HepG2 (cell line): ENCODE data around the gene SLC45A1. TPM values are rescaled to one million over a fixed set of nuclear protein-coding genes. Genes with fewer than 3 reads are reported as not detected.

ENCODE experiments used
- ATAC-seq: fragments of 200-7000 bp; cut with Tn5 transposase; 3 replicates; pipeline ENCODE4 v1.9.1; 2020; ENCODE audit warnings: mild to moderate bottlenecking, moderate library complexity
- BruUV-seq: library from RNA; stranded (reverse); fragments of 400-500 nt; replicated peaks from 2 replicates; lab custom pipeline; 2021; lab: Mats Ljungman, UMichigan
- CTCF ChIA-PET: fragments of 300-600 bp; formaldehyde crosslinking; extraction: SDS; loops from one replicate; lab custom pipeline; 2021; ENCODE audit warnings: low total read pairs, inconsistent platforms, low intra/inter-chr PET ratio; lab: Yijun Ruan, JAX
- POLR2A ChIA-PET: fragments of 350-600 bp; sonication (Branson Sonifier 250); formaldehyde crosslinking; loops from one replicate; lab custom pipeline; 2020; ENCODE audit warnings: antibody characterized with exemption, inconsistent platforms; lab: Yijun Ruan, JAX
- DNase-seq: peaks from one replicate; pipeline ENCODE4 v3.0.0-alpha.2; 2015; ENCODE audit warnings: low spot score
- FAIRE-seq: peaks from 3 replicates; lab custom pipeline; 2011; peaks lifted over from hg19 to GRCh38; lab: Jason Lieb, UNC
- H2AFZ ChIP-seq: one replicate; pipeline ENCODE4 v1.6.1; 2011; ENCODE audit warnings: low read length, inconsistent platforms
- H3K27ac ChIP-seq: fragments of 300-600 bp; 3 replicates; pipeline ENCODE4 v1.8.0; 2011; ENCODE audit warnings: mixed run types, mild to moderate bottlenecking, mixed read lengths, low read length, inconsistent platforms; ENCODE audit not compliant: insufficient read depth; ENCODE audit errors: extremely low read length
- H3K27me3 ChIP-seq, 2 experiments: fragments of 200-600 bp in 1 of 2; 2 replicates in 1 of 2; 3 replicates in 1 of 2; pipeline versions ENCODE4 v1.6.0 to v1.8.0; 2011; ENCODE audit warnings: low read length in 2 of 2, mild to moderate bottlenecking in 2 of 2, moderate library complexity in 2 of 2, inconsistent platforms in 1 of 2; ENCODE audit not compliant: insufficient read depth in 2 of 2, control insufficient read depth in 1 of 2
- H3K36me3 ChIP-seq, 2 experiments: fragments of 200-600 bp in 1 of 2; replicated peaks in 1 of 2; 2 replicates in 1 of 2; 3 replicates in 1 of 2; pipeline versions ENCODE4 v1.5.1 to v1.8.0; 2011; ENCODE audit warnings: low read length in 2 of 2, inconsistent platforms in 1 of 2; ENCODE audit not compliant: insufficient read depth in 2 of 2, control insufficient read depth in 1 of 2
- H3K4me1 ChIP-seq: 2 replicates; pipeline ENCODE4 v1.5.1; 2012; ENCODE audit warnings: low read length, inconsistent platforms; ENCODE audit not compliant: insufficient read depth
- H3K4me2 ChIP-seq: 2 replicates; pipeline ENCODE4 v1.6.0; 2011; ENCODE audit warnings: low read depth, low read length, inconsistent platforms
- H3K4me3 ChIP-seq, 3 experiments: fragments of 200-600 bp in 1 of 3; sonication (generic), shearing (Covaris generic) in 1 of 3; replicated peaks in 1 of 3; 2 replicates each; pipeline ENCODE4 v1.5.1; 2011 to 2016; ENCODE audit warnings: low read length in 3 of 3, inconsistent platforms in 2 of 3, low read depth in 2 of 3, mild to moderate bottlenecking in 2 of 3, control low read depth in 1 of 3, mixed read lengths in 1 of 3; ENCODE audit not compliant: insufficient read depth in 1 of 3
- H3K79me2 ChIP-seq: one replicate; pipeline ENCODE4 v1.6.1; 2011; ENCODE audit warnings: low read length, inconsistent platforms; ENCODE audit not compliant: insufficient read depth
- H3K9ac ChIP-seq: 2 replicates; pipeline ENCODE4 v1.6.0; 2011; ENCODE audit warnings: mild to moderate bottlenecking, low read depth, low read length, inconsistent platforms; ENCODE audit not compliant: insufficient read depth
- H3K9me3 ChIP-seq: 2 replicates; pipeline ENCODE4 v1.5.1; 2012; ENCODE audit warnings: mild to moderate bottlenecking, low read length
- H4K20me1 ChIP-seq: 2 replicates; pipeline ENCODE4 v1.6.0; 2011; ENCODE audit warnings: inconsistent platforms, mild to moderate bottlenecking, low read length, moderate library complexity; ENCODE audit not compliant: insufficient read depth
- CEBPG ChIP-seq: IDR thresholded peaks from 2 replicates; pipeline ENCODE4 v1.6.1; 2016
- HNF1B ChIP-seq: sonication (generic); formaldehyde crosslinking; IDR thresholded peaks from 2 replicates; pipeline ENCODE4 v1.5.1; 2020; ENCODE audit warnings: mild to moderate bottlenecking, moderate library complexity, missing genetic modification reagents
- HOXA9 ChIP-seq: sonication (generic); formaldehyde crosslinking; IDR thresholded peaks from 2 replicates; pipeline ENCODE4 v1.8.1; 2022; ENCODE audit warnings: missing genetic modification reagents, mild to moderate bottlenecking, moderate library complexity, borderline replicate concordance
- MAFF ChIP-seq: IDR thresholded peaks from 2 replicates; pipeline ENCODE4 v1.6.1; 2011; ENCODE audit warnings: low read depth, low read length, improper control_type of control experiment
- NFE2 ChIP-seq: sonication (generic); formaldehyde crosslinking; IDR thresholded peaks from 2 replicates; pipeline ENCODE4 v1.4.0; 2020; ENCODE audit warnings: missing genetic modification reagents
- POLR2G ChIP-seq: fragments of 200-400 bp; formaldehyde crosslinking; IDR thresholded peaks from 2 replicates; pipeline ENCODE4 v1.6.1; 2018; ENCODE audit warnings: mild to moderate bottlenecking, low read depth, low read length, moderate library complexity
- RBM22 ChIP-seq: fragments of 200-400 bp; formaldehyde crosslinking; optimal IDR thresholded peaks from 2 replicates; pipeline ENCODE3; 2017; ENCODE audit warnings: mild to moderate bottlenecking, low read length, moderate library complexity
- SOX6 ChIP-seq, 2 experiments: fragments of 450-650 bp in 1 of 2; sonication (generic) in 1 of 2; formaldehyde crosslinking in 1 of 2; IDR thresholded peaks; 2 replicates each; pipeline versions ENCODE4 v1.4.0 to v1.6.1; 2017 to 2020; ENCODE audit warnings: antibody characterized with exemption in 1 of 2, mild to moderate bottlenecking in 1 of 2, missing genetic modification reagents in 1 of 2
- ZFP91 ChIP-seq: sonication (generic); formaldehyde crosslinking; IDR thresholded peaks from 2 replicates; pipeline ENCODE4 v1.9.0; 2022; ENCODE audit warnings: missing genetic modification reagents, mild to moderate bottlenecking, borderline replicate concordance
- ZNF18 ChIP-seq: sonication (generic); formaldehyde crosslinking; IDR thresholded peaks from 2 replicates; pipeline ENCODE4 v1.8.0; 2022; ENCODE audit warnings: mild to moderate bottlenecking, missing genetic modification reagents; ENCODE audit not compliant: insufficient replicate concordance
- ZNF431 ChIP-seq: sonication (generic); formaldehyde crosslinking; IDR thresholded peaks from 2 replicates; pipeline ENCODE4 v1.9.0; 2022; ENCODE audit warnings: missing genetic modification reagents, low read depth, mild to moderate bottlenecking, borderline replicate concordance
- ZNF563 ChIP-seq: sonication (generic); formaldehyde crosslinking; IDR thresholded peaks from 2 replicates; pipeline ENCODE4 v1.8.0; 2022; ENCODE audit warnings: mild to moderate bottlenecking, moderate library complexity, missing genetic modification reagents
- ZNF598 ChIP-seq: sonication (generic); formaldehyde crosslinking; IDR thresholded peaks from 2 replicates; pipeline ENCODE4 v1.5.1; 2020; ENCODE audit warnings: mild to moderate bottlenecking, missing genetic modification reagents, borderline replicate concordance
- ZNF724P ChIP-seq: sonication (generic); formaldehyde crosslinking; IDR thresholded peaks from 2 replicates; pipeline ENCODE4 v1.8.0; 2022; ENCODE audit warnings: missing genetic modification reagents, borderline replicate concordance
- ZSCAN12 ChIP-seq: sonication (generic); formaldehyde crosslinking; IDR thresholded peaks from 2 replicates; pipeline ENCODE4 v1.9.0; 2021; ENCODE audit warnings: mild to moderate bottlenecking, missing genetic modification reagents
- WGBS: methylation state at CpG from one replicate; pipeline ENCODE4 v1.1.6; 2017; ENCODE audit warnings: low lambda C conversion rate; 5-methylcytosine and 5-hydroxymethylcytosine counted together
- in situ Hi-C: cut with HindIII; loops from 2 replicates; pipeline ENCODE4 v1.10.0; 2017; ENCODE audit warnings: low pct_unique_long_range_greater_than_20kb; ENCODE audit not compliant: extremely low pct_ligation_motif_present
- intact Hi-C: fragments of 100-400 bp; cut with micrococcal nuclease; formaldehyde crosslinking; loops from one replicate; pipeline ENCODE4 v1.10.0; 2022; ENCODE audit not compliant: unreplicated experiment
- polyA plus RNA-seq, 8 experiments: library from polyadenylated mRNA; depleted of rRNA in 3 of 8; stranded (reverse) in 7 of 8; unstranded in 1 of 8; fragments of >200 nt; fragmentation: Illumina TruSeq in 4 of 8; extraction: Trizol in 4 of 8; gene quantifications; 2 replicates each; pipeline versions ENCODE4 v1.2.1 to v1.2.3, GENCODE V29; 2011 to 2016; ENCODE audit warnings: low read depth in 4 of 8, missing spikeins in 1 of 8, mixed read lengths in 1 of 8; ENCODE audit not compliant: insufficient read depth in 1 of 8
- total RNA-seq, 5 experiments: library from RNA; depleted of rRNA; stranded (reverse); fragments of >200 nt; fragmentation: Illumina TruSeq; extraction: Trizol; gene quantifications; 2 replicates each; pipeline ENCODE4 v1.2.3, GENCODE V29; 2016; ENCODE audit warnings: low read depth in 1 of 5

The SLC45A1 gene
- total and polyA plus RNA-seq, 2 of the 13 experiments (the other 11 are each of a cell fraction or from before 2014, with no cell fraction given): not detected

- no peak for DNase-seq
- no TSS peak for BruUV-seq
- Histone ChIP-seq H3K27ac (no peak overlapping the region), H4K20me1 (peaks cover 6% of the 10 kb centered on the region; the same call in 1 of the 2 replicates), H2AFZ (no peak overlapping the region), H3K4me2 (no peak overlapping the region), H3K9me3 (no peaks in the 10 kb centered on the region), H3K36me3 (peaks cover 16 to 25% of the 10 kb centered on the region in 2 experiments), H3K27me3 (peaks cover 0 to 13% of the 10 kb centered on the region in 2 experiments; a peak in 4 of 5 replicates), H3K4me3 (no peak overlapping the region), H3K79me2 (no peaks in the 10 kb centered on the region), H3K4me1 (peaks cover 28% of the 10 kb centered on the region), H3K9ac (no peak overlapping the region)
- FAIRE-seq: no peak
- ChIA-PET POLR2A (interaction anchor here (1.2 kb wide), 1 partner anchor 324 kb away, joined by 4 read pairs; no protein-coding TSS in a partner anchor), CTCF (interaction anchor here (1.2 to 4.4 kb wide), 3 partner anchors 376 to 390 kb away, joined by 4 to 39 read pairs (median 9); partner anchors contain the start of gene PARK7)
- 91% methylated on average over 10 of the region's 24 CpGs for WGBS
- ATAC-seq: no peak
- in situ Hi-C loops (no loop called here), intact Hi-C loops (no loop called here)
- TF ChIP-seq HNF1B: no peak
- no peak for TF ChIP-seq CEBPG (CRISPR knock-in tag)
- no peak for TF ChIP-seq ZNF431 (CRISPR knock-in tag)
- peak; percentile 11; the same call in 1 of the 2 replicates for TF ChIP-seq ZNF563 (CRISPR knock-in tag)
- TF ChIP-seq POLR2G: peak; percentile 5; the same call in 1 of the 2 replicates
- TF ChIP-seq HOXA9 (CRISPR knock-in tag): no peak
- no peak for TF ChIP-seq NFE2 (CRISPR knock-in tag)
- no peak for TF ChIP-seq MAFF
- 0 out of 2 replicates have a peak, but pooled peaks have one; percentile 18 for TF ChIP-seq ZFP91 (CRISPR knock-in tag)
- TF ChIP-seq RBM22: peak; percentile 84
- TF ChIP-seq SOX6 (IDR thresholded peaks at IDR 0.05): no peak
- 0 out of 2 replicates have a peak, but pooled peaks have one; percentile 29 for TF ChIP-seq SOX6 (CRISPR knock-in tag; IDR thresholded peaks at IDR 0.05)
- TF ChIP-seq ZNF724P (CRISPR knock-in tag): peak; percentile 29; the same call in 1 of the 2 replicates
- no peak for TF ChIP-seq ZNF598
- TF ChIP-seq ZNF18 (CRISPR knock-in tag): no peak
- no peak for TF ChIP-seq ZSCAN12
These were observed 33.2 kb downstream of the SLC45A1 start for GRCh38 chr1:8350914-8351684.
